Panc1 (cell line): ENCODE data around the gene OR6J1. TPM values are rescaled to one million over a fixed set of nuclear protein-coding genes. Genes with fewer than 3 reads are reported as not detected.

Experiments used
- ATAC-seq: fragments of 200-7000 bp; cut with Tn5 transposase; 2 replicates; pipeline ENCODE4 v1.9.1; 2020; ENCODE audit warnings: mild to moderate bottlenecking, moderate library complexity
- BruUV-seq: library from RNA; stranded (reverse); fragments of 400-500 nt; replicated peaks from 2 replicates; lab custom pipeline; 2021; lab: Mats Ljungman, UMichigan
- CTCF ChIA-PET: fragments of 300-600 bp; sonication (Branson Sonifier 250); formaldehyde crosslinking; loops from one replicate; lab custom pipeline; 2022; ENCODE audit warnings: antibody characterized with exemption; lab: Charles Lee
- POLR2A ChIA-PET: fragments of 300-600 bp; sonication (Branson Sonifier 250); formaldehyde crosslinking; loops from one replicate; lab custom pipeline; 2022; ENCODE audit warnings: antibody characterized with exemption; lab: Charles Lee
- DNase-seq: peaks from one replicate; pipeline ENCODE4 v3.0.0-alpha.2; 2010; ENCODE audit warnings: low read depth, low spot score
- H3K27ac ChIP-seq: 2 replicates; pipeline ENCODE4 v1.5.1; 2011; ENCODE audit warnings: mild to moderate bottlenecking, low read length, inconsistent platforms
- H3K27me3 ChIP-seq: fragments of 200-500 bp; sonication (Bioruptor generic); 2 replicates; pipeline ENCODE4 v1.6.0; 2014; ENCODE audit warnings: low read length, inconsistent platforms; ENCODE audit not compliant: control insufficient read depth, insufficient read depth
- H3K36me3 ChIP-seq: fragments of 200-500 bp; sonication (Bioruptor generic); 2 replicates; pipeline ENCODE4 v1.5.1; 2014; ENCODE audit warnings: inconsistent platforms, mild to moderate bottlenecking, low read length, moderate library complexity; ENCODE audit not compliant: control insufficient read depth, insufficient read depth
- H3K4me1 ChIP-seq: 2 replicates; pipeline ENCODE4 v1.5.1; 2011; ENCODE audit warnings: inconsistent platforms, mild to moderate bottlenecking, low read length, moderate library complexity; ENCODE audit not compliant: control insufficient read depth, insufficient read depth
- H3K4me3 ChIP-seq, 2 experiments: 2 replicates each; pipeline ENCODE4 v1.5.1; 2011 to 2012; ENCODE audit warnings: low read depth in 2 of 2, low read length in 2 of 2, mild to moderate bottlenecking in 2 of 2, inconsistent platforms in 1 of 2, moderate library complexity in 1 of 2
- H3K9me3 ChIP-seq: fragments of 200-500 bp; sonication (Bioruptor generic); 2 replicates; pipeline ENCODE4 v1.5.1; 2014; ENCODE audit warnings: low read depth, mild to moderate bottlenecking, inconsistent platforms, low read length, moderate library complexity; ENCODE audit not compliant: control insufficient read depth, insufficient read depth
- CTCF ChIP-seq: fragments of 450-650 bp; IDR thresholded peaks from 2 replicates; pipeline ENCODE4 v1.5.1; 2017; ENCODE audit warnings: mild to moderate bottlenecking
- POLR2AphosphoS5 ChIP-seq: IDR thresholded peaks from 2 replicates; pipeline ENCODE4 v1.6.1; 2012; ENCODE audit warnings: mild to moderate bottlenecking, low read depth, low read length, moderate library complexity
- REST ChIP-seq, 2 experiments: IDR thresholded peaks; 2 replicates each; pipeline ENCODE4 v1.6.1; 2011 to 2012; ENCODE audit warnings: low read depth in 2 of 2, control low read depth in 1 of 2, low read length in 1 of 2, mild to moderate bottlenecking in 1 of 2, moderate library complexity in 1 of 2; ENCODE audit not compliant: insufficient read depth in 1 of 2
- SIN3A ChIP-seq: IDR thresholded peaks from 2 replicates; pipeline ENCODE4 v1.6.1; 2012; ENCODE audit warnings: low read depth, mild to moderate bottlenecking, low read length, moderate library complexity, borderline replicate concordance; ENCODE audit not compliant: insufficient read depth
- TCF7L2 ChIP-seq: IDR thresholded peaks from 2 replicates; pipeline ENCODE4 v1.6.1; 2011; ENCODE audit warnings: mild to moderate bottlenecking, low read depth, low read length, inconsistent platforms
- in situ Hi-C: cut with HindIII; loops from 2 replicates; pipeline ENCODE4 v1.10.0; 2016; ENCODE audit warnings: low sequenced_read_pairs, low pct_unique_long_range_greater_than_20kb
- intact Hi-C: fragments of 100-400 bp; cut with micrococcal nuclease; formaldehyde crosslinking; loops from one replicate; pipeline ENCODE4 v1.10.0; 2022; ENCODE audit not compliant: unreplicated experiment
- total RNA-seq: library from RNA; stranded (reverse); gene quantifications from one replicate; pipeline ENCODE4 v1.2.1, GENCODE V29; 2021; ENCODE audit not compliant: unreplicated experiment

Gene OR6J1
- total RNA-seq, 1 experiment from 2014 or later = not detected

GRCh38 chr14:22614240-22614799, 29.8 kb downstream of the OR6J1 start:
- in situ Hi-C loops = no loop called here
- ChIA-PET CTCF (no interaction called here), POLR2A (no interaction called here)
- DNase-seq = no peak
- no peaks in the 10 kb centered on the region for H3K4me1 ChIP-seq
- no peak overlapping the region for H3K27ac ChIP-seq
- intact Hi-C loops = no loop called here
- H3K9me3 ChIP-seq = no peaks in the 10 kb centered on the region
- TF ChIP-seq CTCF = no peak
- TF ChIP-seq REST (IDR thresholded peaks at IDR 0.05; ENCODE audit: insufficient read depth in 1 of 2, low read depth in 2 of 2, low read length in 1 of 2) = no peak
- TF ChIP-seq POLR2AphosphoS5 = no peak
- TF ChIP-seq TCF7L2 = no peak
- TF ChIP-seq SIN3A = no peak
- H3K4me3 ChIP-seq = no peak overlapping the region
- H3K27me3 ChIP-seq = no peaks in the 10 kb centered on the region
- no TSS peak for BruUV-seq
- no peaks in the 10 kb centered on the region for H3K36me3 ChIP-seq
- ATAC-seq = peak; percentile 75

- DNase-seq (no peak), ATAC-seq (no peak)
- no peak overlapping the region for H3K4me3 ChIP-seq
- BruUV-seq = no TSS peak
- in situ Hi-C loops = no loop called here
- intact Hi-C loops = no loop called here
- H3K36me3 ChIP-seq = no peaks in the 10 kb centered on the region
- no peak overlapping the region for H3K27ac ChIP-seq
- ChIA-PET CTCF (no interaction called here), POLR2A (no interaction called here)
- H3K4me1 ChIP-seq = no peaks in the 10 kb centered on the region
- no peaks in the 10 kb centered on the region for H3K9me3 ChIP-seq
- TF ChIP-seq SIN3A = no peak
- no peak for TF ChIP-seq REST (IDR thresholded peaks at IDR 0.05; ENCODE audit: insufficient read depth in 1 of 2, low read depth in 2 of 2, low read length in 1 of 2)
- no peak for TF ChIP-seq CTCF
- no peak for TF ChIP-seq POLR2AphosphoS5
- TF ChIP-seq TCF7L2 = no peak
- H3K27me3 ChIP-seq = no peaks in the 10 kb centered on the region
Measured at GRCh38 chr14:22613736-22614239, 30.4 kb downstream of the OR6J1 start.
